ENCODE data around the gene ZNF597.

DNA sequence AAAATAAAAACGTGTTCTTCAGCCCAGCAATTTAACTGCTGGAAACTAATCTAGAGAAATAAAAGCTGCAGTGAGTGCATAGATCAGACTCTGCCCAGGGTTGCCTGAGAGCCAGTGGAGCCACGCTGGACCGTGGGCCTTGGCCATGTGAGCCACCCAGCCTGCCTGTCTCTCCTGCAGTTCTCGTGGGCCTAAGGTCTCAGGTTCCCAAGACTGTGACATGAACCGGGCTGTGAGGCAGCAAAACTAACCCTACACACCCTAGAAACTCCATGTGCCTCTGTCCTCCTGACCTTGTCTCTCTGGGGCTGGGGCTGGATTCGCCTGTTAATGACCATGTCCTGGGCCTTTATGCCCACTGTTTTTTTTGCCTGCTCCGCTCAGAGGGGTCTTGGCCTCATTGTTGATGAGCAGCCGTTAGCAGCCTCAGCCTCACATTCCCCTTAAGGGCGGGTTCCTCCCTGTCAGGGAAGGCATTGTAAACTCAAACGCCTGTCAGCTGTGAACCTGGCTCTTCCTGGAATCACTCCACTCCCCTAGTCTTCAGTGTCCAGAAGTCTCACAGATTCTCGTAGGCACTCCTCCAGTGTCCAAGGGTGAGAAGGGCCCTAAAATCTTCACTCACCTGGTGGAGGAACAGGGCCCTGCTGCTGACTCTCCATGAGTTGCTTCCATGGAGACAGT is 35.1 kb upstream of the ZNF597 start:
- no peak for TF ChIP-seq GLIS3 (CRISPR knock-in tag; IDR thresholded peaks at IDR 0.05)
- TF ChIP-seq ESRRG (CRISPR knock-in tag; IDR thresholded peaks at IDR 0.05), result no peak
- no peak for TF ChIP-seq SNAI2 (CRISPR knock-in tag; IDR thresholded peaks at IDR 0.05)
- no peak for TF ChIP-seq BACH2 (CRISPR knock-in tag; IDR thresholded peaks at IDR 0.05; ENCODE audit: borderline replicate concordance)
- TF ChIP-seq OSR1 (CRISPR knock-in tag; IDR thresholded peaks at IDR 0.05), result no peak
- TF ChIP-seq CSDC2 (CRISPR knock-in tag; IDR thresholded peaks at IDR 0.05), result no peak
- TF ChIP-seq, protein P1, sequence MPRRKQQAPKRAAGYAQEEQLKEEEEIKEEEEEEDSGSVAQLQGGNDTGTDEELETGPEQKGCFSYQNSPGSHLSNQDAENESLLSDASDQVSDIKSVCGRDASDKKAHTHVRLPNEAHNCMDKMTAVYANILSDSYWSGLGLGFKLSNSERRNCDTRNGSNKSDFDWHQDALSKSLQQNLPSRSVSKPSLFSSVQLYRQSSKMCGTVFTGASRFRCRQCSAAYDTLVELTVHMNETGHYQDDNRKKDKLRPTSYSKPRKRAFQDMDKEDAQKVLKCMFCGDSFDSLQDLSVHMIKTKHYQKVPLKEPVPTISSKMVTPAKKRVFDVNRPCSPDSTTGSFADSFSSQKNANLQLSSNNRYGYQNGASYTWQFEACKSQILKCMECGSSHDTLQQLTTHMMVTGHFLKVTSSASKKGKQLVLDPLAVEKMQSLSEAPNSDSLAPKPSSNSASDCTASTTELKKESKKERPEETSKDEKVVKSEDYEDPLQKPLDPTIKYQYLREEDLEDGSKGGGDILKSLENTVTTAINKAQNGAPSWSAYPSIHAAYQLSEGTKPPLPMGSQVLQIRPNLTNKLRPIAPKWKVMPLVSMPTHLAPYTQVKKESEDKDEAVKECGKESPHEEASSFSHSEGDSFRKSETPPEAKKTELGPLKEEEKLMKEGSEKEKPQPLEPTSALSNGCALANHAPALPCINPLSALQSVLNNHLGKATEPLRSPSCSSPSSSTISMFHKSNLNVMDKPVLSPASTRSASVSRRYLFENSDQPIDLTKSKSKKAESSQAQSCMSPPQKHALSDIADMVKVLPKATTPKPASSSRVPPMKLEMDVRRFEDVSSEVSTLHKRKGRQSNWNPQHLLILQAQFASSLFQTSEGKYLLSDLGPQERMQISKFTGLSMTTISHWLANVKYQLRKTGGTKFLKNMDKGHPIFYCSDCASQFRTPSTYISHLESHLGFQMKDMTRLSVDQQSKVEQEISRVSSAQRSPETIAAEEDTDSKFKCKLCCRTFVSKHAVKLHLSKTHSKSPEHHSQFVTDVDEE (CRISPR knock-in tag; IDR thresholded peaks at IDR 0.05), result no peak
- TF ChIP-seq, protein P2, sequence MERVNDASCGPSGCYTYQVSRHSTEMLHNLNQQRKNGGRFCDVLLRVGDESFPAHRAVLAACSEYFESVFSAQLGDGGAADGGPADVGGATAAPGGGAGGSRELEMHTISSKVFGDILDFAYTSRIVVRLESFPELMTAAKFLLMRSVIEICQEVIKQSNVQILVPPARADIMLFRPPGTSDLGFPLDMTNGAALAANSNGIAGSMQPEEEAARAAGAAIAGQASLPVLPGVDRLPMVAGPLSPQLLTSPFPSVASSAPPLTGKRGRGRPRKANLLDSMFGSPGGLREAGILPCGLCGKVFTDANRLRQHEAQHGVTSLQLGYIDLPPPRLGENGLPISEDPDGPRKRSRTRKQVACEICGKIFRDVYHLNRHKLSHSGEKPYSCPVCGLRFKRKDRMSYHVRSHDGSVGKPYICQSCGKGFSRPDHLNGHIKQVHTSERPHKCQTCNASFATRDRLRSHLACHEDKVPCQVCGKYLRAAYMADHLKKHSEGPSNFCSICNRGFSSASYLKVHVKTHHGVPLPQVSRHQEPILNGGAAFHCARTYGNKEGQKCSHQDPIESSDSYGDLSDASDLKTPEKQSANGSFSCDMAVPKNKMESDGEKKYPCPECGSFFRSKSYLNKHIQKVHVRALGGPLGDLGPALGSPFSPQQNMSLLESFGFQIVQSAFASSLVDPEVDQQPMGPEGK (CRISPR knock-in tag; IDR thresholded peaks at IDR 0.05; ENCODE audit: borderline replicate concordance), result no peak
- TF ChIP-seq TOX (CRISPR knock-in tag; IDR thresholded peaks at IDR 0.05; ENCODE audit: borderline replicate concordance), result no peak
- TF ChIP-seq ZNF70 (CRISPR knock-in tag; IDR thresholded peaks at IDR 0.05), result no peak
- no peak for TF ChIP-seq ISL1 (CRISPR knock-in tag; IDR thresholded peaks at IDR 0.05)

Data from SK-N-SH treated with all-trans-retinoic acid at 6 μM for 48 hours (cell line).